Mesothelial cell of epicardium (in vitro differentiated cells): ENCODE measurements around the gene AQP5. TPM values are rescaled to one million over a fixed set of nuclear protein-coding genes. Genes with fewer than 3 reads are reported as not detected.

Source experiments
- DNase-seq, 2 experiments: peaks; one replicate each; pipeline ENCODE4 v3.0.0; 2021; ENCODE audit warnings: low spot score in 2 of 2; ENCODE audit not compliant: unreplicated experiment in 2 of 2
- H3K27ac Mint-ChIP-seq: 2 replicates; pipeline ENCODE4 v1.8.0; 2021; ENCODE audit warnings: mixed read lengths
- H3K27me3 Mint-ChIP-seq: 2 replicates; pipeline ENCODE4 v1.8.0; 2021; ENCODE audit warnings: low read depth, mixed read lengths
- H3K36me3 Mint-ChIP-seq: 2 replicates; pipeline ENCODE4 v1.8.0; 2021; ENCODE audit warnings: mixed read lengths
- H3K4me1 Mint-ChIP-seq: 2 replicates; pipeline ENCODE4 v1.8.0; 2021; ENCODE audit warnings: mixed read lengths
- H3K4me3 Mint-ChIP-seq: 2 replicates; pipeline ENCODE4 v1.8.0; 2021; ENCODE audit warnings: mild to moderate bottlenecking, moderate library complexity, mixed read lengths
- H3K9me3 Mint-ChIP-seq: 2 replicates; pipeline ENCODE4 v1.8.0; 2021; ENCODE audit warnings: mixed read lengths
- CTCF ChIP-seq: fragments of 200-600 bp; sonication (generic); IDR thresholded peaks from one replicate; pipeline ENCODE4 v1.5.0; 2021; ENCODE audit warnings: antibody characterized with exemption; ENCODE audit not compliant: unreplicated experiment
- total RNA-seq: library from RNA; stranded (reverse); gene quantifications from 3 replicates; pipeline ENCODE4 v1.2.1, GENCODE V29; 2021

The AQP5 gene
- total RNA-seq, 1 donor from 2014 or later = 0.16 TPM

DNA sequence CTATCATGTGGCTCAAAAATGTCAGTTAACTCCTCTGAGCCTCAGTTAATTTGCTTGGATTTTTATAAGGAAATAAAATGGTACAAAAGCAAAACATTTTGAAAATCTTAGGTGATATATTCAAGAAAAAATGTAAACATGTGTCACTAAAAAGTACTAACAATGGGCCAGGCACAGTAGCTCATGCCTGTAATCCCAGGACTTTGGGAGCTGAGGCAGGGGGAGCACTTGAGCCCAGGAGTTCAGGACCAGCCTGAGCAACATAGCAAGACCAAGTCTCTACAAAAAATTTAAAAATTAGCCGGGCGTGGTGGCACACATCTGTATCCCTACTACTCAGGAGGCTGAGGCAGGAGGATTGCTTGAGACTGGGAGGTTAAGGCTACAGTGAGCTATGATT is 36.8 kb downstream of the AQP5 start:
- H3K36me3 Mint-ChIP-seq = peaks cover 38% of the 10 kb centered on the region
- TF ChIP-seq CTCF = no peak
- no peaks in the 10 kb centered on the region for H3K9me3 Mint-ChIP-seq
- H3K27me3 Mint-ChIP-seq = no peaks in the 10 kb centered on the region
- H3K4me1 Mint-ChIP-seq = no peaks in the 10 kb centered on the region
- DNase-seq = no peak
- no peak overlapping the region for H3K4me3 Mint-ChIP-seq
- no peak overlapping the region for H3K27ac Mint-ChIP-seq

DNA sequence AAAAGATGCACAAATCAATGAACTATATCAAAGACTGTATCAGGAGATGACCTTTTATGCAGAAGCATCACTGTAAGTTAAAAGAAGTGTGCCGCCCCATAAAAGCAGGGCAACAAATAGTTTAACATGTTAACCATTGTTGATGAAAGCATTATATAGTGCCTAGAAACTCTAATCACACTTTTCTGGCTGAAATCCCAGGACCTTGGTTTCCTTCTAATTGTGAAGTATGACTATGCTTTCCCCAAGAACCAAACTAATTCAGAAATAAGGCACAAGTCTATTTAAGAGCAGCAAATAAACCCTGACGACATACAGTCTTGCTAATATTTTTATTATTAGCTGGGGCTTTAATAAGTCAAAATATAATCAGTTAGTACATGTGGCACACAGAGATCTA is 41.9 kb downstream of the AQP5 start:
- Mint-ChIP-seq H3K27me3 (no peaks in the 10 kb centered on the region), H3K4me3 (no peak overlapping the region), H3K4me1 (peaks cover 9% of the 10 kb centered on the region), H3K27ac (no peak overlapping the region), H3K36me3 (peaks cover 15% of the 10 kb centered on the region), H3K9me3 (no peaks in the 10 kb centered on the region)
- DNase-seq = no peak
- no peak for TF ChIP-seq CTCF

- H3K27me3 Mint-ChIP-seq = no peaks in the 10 kb centered on the region
- peaks cover 9% of the 10 kb centered on the region for H3K4me1 Mint-ChIP-seq
- DNase-seq = no peak
- H3K4me3 Mint-ChIP-seq = no peak overlapping the region
- peaks cover 8% of the 10 kb centered on the region for H3K36me3 Mint-ChIP-seq
- H3K27ac Mint-ChIP-seq = no peak overlapping the region
- H3K9me3 Mint-ChIP-seq = no peaks in the 10 kb centered on the region
- TF ChIP-seq CTCF = no peak
Measured at GRCh38 chr12:50004696-50005095, 43.0 kb downstream of the AQP5 start.

DNA sequence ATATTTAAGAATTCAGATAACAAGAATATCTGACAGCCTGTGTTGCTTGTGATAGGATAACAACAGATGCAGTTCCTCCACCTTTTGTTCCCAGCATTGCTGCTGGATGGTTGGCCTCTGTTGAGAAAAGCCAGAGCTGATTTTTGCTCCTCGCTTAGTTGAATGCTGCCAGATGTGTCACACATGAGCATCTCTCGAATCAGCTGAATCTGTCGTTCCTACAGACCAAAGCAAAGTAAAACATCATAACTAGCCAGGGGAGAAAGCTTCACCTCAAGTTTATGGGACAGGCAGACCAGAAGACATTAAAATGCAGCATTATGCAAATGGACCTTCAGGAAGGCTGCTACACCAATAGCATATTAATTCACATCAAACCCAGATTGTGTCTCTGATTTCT is 43.5 kb downstream of the AQP5 start:
- no peak overlapping the region for H3K4me3 Mint-ChIP-seq
- DNase-seq = no peak
- no peak for TF ChIP-seq CTCF
- H3K9me3 Mint-ChIP-seq = no peaks in the 10 kb centered on the region
- no peak overlapping the region for H3K27ac Mint-ChIP-seq
- H3K27me3 Mint-ChIP-seq = no peaks in the 10 kb centered on the region
- peaks cover 9% of the 10 kb centered on the region for H3K4me1 Mint-ChIP-seq
- peaks cover 8% of the 10 kb centered on the region for H3K36me3 Mint-ChIP-seq

GRCh38 chr12:50006280-50006679 is 44.6 kb downstream of the AQP5 start:
- no peak overlapping the region for H3K27ac Mint-ChIP-seq
- H3K4me3 Mint-ChIP-seq = no peak overlapping the region
- H3K4me1 Mint-ChIP-seq = peaks cover 9% of the 10 kb centered on the region
- TF ChIP-seq CTCF = no peak
- no peaks in the 10 kb centered on the region for H3K27me3 Mint-ChIP-seq
- peaks cover 3% of the 10 kb centered on the region for H3K36me3 Mint-ChIP-seq
- DNase-seq = no peak
- H3K9me3 Mint-ChIP-seq = no peaks in the 10 kb centered on the region
